Keratinocyte (primary cell): ENCODE measurements around the gene SLC39A1. TPM values are rescaled to one million over a fixed set of nuclear protein-coding genes. Genes with fewer than 3 reads are reported as not detected.

Source experiments
- DNase-seq: peaks from one replicate; pipeline ENCODE4 v3.0.0-alpha.2; 2011; ENCODE audit warnings: low read depth, missing footprints, low spot score
- FAIRE-seq: peaks from 2 replicates; lab custom pipeline; 2011; peaks lifted over from hg19 to GRCh38; lab: Jason Lieb, UNC
- H2AFZ ChIP-seq: 2 replicates; pipeline ENCODE4 v1.6.0; 2012; ENCODE audit warnings: low read length, control low read depth, inconsistent platforms; ENCODE audit not compliant: control insufficient read depth
- H3K27ac ChIP-seq: 2 replicates; pipeline ENCODE4 v1.5.1; 2011; ENCODE audit warnings: low read length; ENCODE audit not compliant: control insufficient read depth, insufficient read depth
- H3K27me3 ChIP-seq: 3 replicates; pipeline ENCODE4 v1.6.0; 2011; ENCODE audit warnings: low read length; ENCODE audit not compliant: control insufficient read depth, insufficient read depth; ENCODE audit errors: extremely low read depth
- H3K36me3 ChIP-seq, 2 experiments: 2 replicates in 1 of 2; 3 replicates in 1 of 2; pipeline ENCODE4 v1.5.1; 2011; ENCODE audit warnings: low read length in 2 of 2, mild to moderate bottlenecking in 1 of 2; ENCODE audit not compliant: control insufficient read depth in 2 of 2, insufficient read depth in 2 of 2; ENCODE audit errors: extremely low read depth in 1 of 2
- H3K4me1 ChIP-seq: 3 replicates; pipeline ENCODE4 v1.5.1; 2011; ENCODE audit warnings: low read length; ENCODE audit not compliant: control insufficient read depth, insufficient read depth; ENCODE audit errors: extremely low read depth
- H3K4me2 ChIP-seq: 3 replicates; pipeline ENCODE4 v1.6.0; 2011; ENCODE audit warnings: low read depth, low read length; ENCODE audit not compliant: control insufficient read depth, insufficient read depth; ENCODE audit errors: extremely low read depth
- H3K4me3 ChIP-seq, 3 experiments: fragments of 200-600 bp in 1 of 3; sonication (generic) in 1 of 3; 2 replicates in 2 of 3; 3 replicates in 1 of 3; pipeline ENCODE4 v1.5.1; 2011 to 2016; ENCODE audit warnings: low read length in 3 of 3, mild to moderate bottlenecking in 3 of 3, control low read depth in 2 of 3, inconsistent platforms in 1 of 3, low read depth in 1 of 3, mixed read lengths in 1 of 3, mixed run types in 1 of 3, moderate library complexity in 1 of 3; ENCODE audit not compliant: control insufficient read depth in 2 of 3, insufficient read depth in 2 of 3; ENCODE audit errors: extremely low read depth in 1 of 3
- H3K79me2 ChIP-seq: 2 replicates; pipeline ENCODE4 v1.6.0; 2012; ENCODE audit warnings: low read length; ENCODE audit not compliant: control insufficient read depth, insufficient read depth
- H3K9ac ChIP-seq: 3 replicates; pipeline ENCODE4 v1.6.0; 2011; ENCODE audit warnings: low read length; ENCODE audit not compliant: control insufficient read depth, insufficient read depth; ENCODE audit errors: extremely low read depth
- H3K9me1 ChIP-seq: 3 replicates; pipeline ENCODE4 v1.6.0; 2011; ENCODE audit warnings: low read length; ENCODE audit not compliant: control insufficient read depth, insufficient read depth; ENCODE audit errors: extremely low read depth
- H3K9me3 ChIP-seq: 2 replicates; pipeline ENCODE4 v1.5.1; 2012; ENCODE audit warnings: low read depth, low read length; ENCODE audit not compliant: control insufficient read depth
- H4K20me1 ChIP-seq: 3 replicates; pipeline ENCODE4 v1.6.0; 2011; ENCODE audit warnings: low read length; ENCODE audit not compliant: control insufficient read depth, insufficient read depth; ENCODE audit errors: extremely low read depth
- EZH2 ChIP-seq: IDR thresholded peaks from one replicate; pipeline ENCODE4 v1.6.1; 2012; ENCODE audit warnings: inconsistent platforms, mild to moderate bottlenecking, low read length, moderate library complexity
- dilution Hi-C: fragments of 300-500 bp; cut with MboI; formaldehyde crosslinking; loops from one replicate; pipeline ENCODE4 v1.7.0; 2020; ENCODE audit warnings: low sequenced_read_pairs; ENCODE audit not compliant: extremely low pct_ligation_motif_present
- polyA plus RNA-seq, 5 experiments: library from polyadenylated mRNA; depleted of rRNA in 3 of 5; stranded (reverse) in 3 of 5; stranded (forward) in 1 of 5; unstranded in 1 of 5; fragments of >200 nt; gene quantifications; 1 replicate in 1 of 5; 2 replicates in 3 of 5; 3 replicates in 1 of 5; pipeline versions ENCODE4 v1.2.1 to v1.2.3, GENCODE V29; 2011 to 2012; ENCODE audit warnings: missing spikeins in 2 of 5, low read depth in 1 of 5, low replicate concordance in 1 of 5
- TF ChIP-seq, protein P1 (sequence below), 3 experiments: IDR thresholded peaks in 1 of 3; conservative IDR thresholded peaks in 1 of 3; optimal IDR thresholded peaks in 1 of 3; 2 replicates in 2 of 3; 3 replicates in 1 of 3; pipeline versions ENCODE3 to v1.5.1; 2011; ENCODE audit warnings: low read length in 3 of 3, mild to moderate bottlenecking in 3 of 3, moderate library complexity in 2 of 3, control low read depth in 1 of 3, inconsistent platforms in 1 of 3; ENCODE audit not compliant: insufficient read depth in 2 of 3; ENCODE audit errors: extremely low read depth in 1 of 3

Gene SLC39A1
- polyA plus RNA-seq, 1 donor (not counting 4 experiments of a cell fraction or from before 2014, with no cell fraction given), result 68.4 TPM

DNA sequence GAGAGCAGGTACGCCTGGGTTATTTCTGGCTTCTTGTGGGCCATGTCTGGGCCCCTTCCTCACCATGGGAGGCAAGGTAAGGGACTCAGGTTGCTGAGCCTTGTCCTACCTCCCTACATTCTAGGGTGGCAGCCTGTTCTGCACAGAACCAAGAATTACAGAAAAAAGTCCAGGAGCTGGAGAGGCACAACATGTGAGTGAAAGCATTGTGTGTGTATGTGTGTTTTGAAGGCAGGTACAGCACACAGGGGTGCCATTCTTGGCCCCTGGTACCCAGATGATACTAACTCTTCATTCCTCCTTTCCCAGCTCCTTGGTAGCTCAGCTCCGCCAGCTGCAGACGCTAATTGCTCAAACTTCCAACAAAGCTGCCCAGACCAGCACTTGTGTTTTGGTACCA is 9.7 kb upstream of the SLC39A1 start:
- no peaks in the 10 kb centered on the region for H3K9me1 ChIP-seq

GRCh38 chr1:153970346-153970745 is 7.0 kb upstream of the SLC39A1 start:
- Histone ChIP-seq H3K27me3 (no peaks in the 10 kb centered on the region), H3K36me3 (peaks cover 2 to 16% of the 10 kb centered on the region in 2 experiments), H3K9me1 (no peaks in the 10 kb centered on the region), H2AFZ (no peak overlapping the region), H3K9ac (no peak overlapping the region), H3K4me1 (peaks cover 16% of the 10 kb centered on the region), H4K20me1 (no peaks in the 10 kb centered on the region), H3K79me2 (no peaks in the 10 kb centered on the region), H3K4me2 (no peak overlapping the region), H3K9me3 (no peaks in the 10 kb centered on the region), H3K27ac (no peak overlapping the region), H3K4me3 (no peak overlapping the region)
- FAIRE-seq (no peak), DNase-seq (no peak)
- TF ChIP-seq, protein P1, sequence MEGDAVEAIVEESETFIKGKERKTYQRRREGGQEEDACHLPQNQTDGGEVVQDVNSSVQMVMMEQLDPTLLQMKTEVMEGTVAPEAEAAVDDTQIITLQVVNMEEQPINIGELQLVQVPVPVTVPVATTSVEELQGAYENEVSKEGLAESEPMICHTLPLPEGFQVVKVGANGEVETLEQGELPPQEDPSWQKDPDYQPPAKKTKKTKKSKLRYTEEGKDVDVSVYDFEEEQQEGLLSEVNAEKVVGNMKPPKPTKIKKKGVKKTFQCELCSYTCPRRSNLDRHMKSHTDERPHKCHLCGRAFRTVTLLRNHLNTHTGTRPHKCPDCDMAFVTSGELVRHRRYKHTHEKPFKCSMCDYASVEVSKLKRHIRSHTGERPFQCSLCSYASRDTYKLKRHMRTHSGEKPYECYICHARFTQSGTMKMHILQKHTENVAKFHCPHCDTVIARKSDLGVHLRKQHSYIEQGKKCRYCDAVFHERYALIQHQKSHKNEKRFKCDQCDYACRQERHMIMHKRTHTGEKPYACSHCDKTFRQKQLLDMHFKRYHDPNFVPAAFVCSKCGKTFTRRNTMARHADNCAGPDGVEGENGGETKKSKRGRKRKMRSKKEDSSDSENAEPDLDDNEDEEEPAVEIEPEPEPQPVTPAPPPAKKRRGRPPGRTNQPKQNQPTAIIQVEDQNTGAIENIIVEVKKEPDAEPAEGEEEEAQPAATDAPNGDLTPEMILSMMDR (optimal IDR thresholded peaks at IDR 0.05 in 1 of 3, IDR thresholded peaks at IDR 0.05 in 1 of 3, conservative IDR thresholded peaks at IDR 0.05 in 1 of 3; ENCODE audit: extremely low read depth in 1 of 3, insufficient read depth in 2 of 3, low read length in 3 of 3), result no peak
- TF ChIP-seq EZH2, result no peak
- dilution Hi-C loops, result no loop called here

More for the DNA sequence above, 9.7 kb upstream of the SLC39A1 start:
- DNase-seq, result no peak
- H4K20me1 ChIP-seq, result no peaks in the 10 kb centered on the region
- H3K27me3 ChIP-seq, result no peaks in the 10 kb centered on the region
- H3K4me1 ChIP-seq, result peaks cover 16% of the 10 kb centered on the region
- TF ChIP-seq, protein P1 (optimal IDR thresholded peaks at IDR 0.05 in 1 of 3, IDR thresholded peaks at IDR 0.05 in 1 of 3, conservative IDR thresholded peaks at IDR 0.05 in 1 of 3; ENCODE audit: extremely low read depth in 1 of 3, insufficient read depth in 2 of 3, low read length in 3 of 3), result no peak
- TF ChIP-seq EZH2, result no peak
- no peak for FAIRE-seq
- H3K27ac ChIP-seq, result no peak overlapping the region
- dilution Hi-C loops, result no loop called here
- no peaks in the 10 kb centered on the region for H3K9me3 ChIP-seq
- H2AFZ ChIP-seq, result no peak overlapping the region
- no peak overlapping the region for H3K9ac ChIP-seq
- no peak overlapping the region for H3K4me3 ChIP-seq
- peaks cover 5 to 24% of the 10 kb centered on the region in 2 experiments for H3K36me3 ChIP-seq
- H3K79me2 ChIP-seq, result peaks cover 16% of the 10 kb centered on the region
- no peak overlapping the region for H3K4me2 ChIP-seq
